HepG2 (cell line): ENCODE results near the gene DDR1. TPM values are rescaled to one million over a fixed set of nuclear protein-coding genes. Genes with fewer than 3 reads are reported as not detected.

Experiments
- CHD2 ChIP-seq: IDR thresholded peaks from 2 replicates; pipeline ENCODE4 v1.6.1; 2011; ENCODE audit warnings: low read depth, low read length, improper control_type of control experiment
- CREB3 ChIP-seq: sonication (generic); formaldehyde crosslinking; IDR thresholded peaks from 2 replicates; pipeline ENCODE4 v1.5.0; 2020; ENCODE audit warnings: missing genetic modification reagents
- EHMT2 ChIP-seq: fragments of 200-600 bp; sonication (generic); IDR thresholded peaks from 2 replicates; pipeline ENCODE4 v1.7.0; 2017; ENCODE audit warnings: antibody characterized with exemption, low read depth, low read length, borderline replicate concordance
- FOXP1 ChIP-seq, 2 experiments: fragments of 450-650 bp in 1 of 2; IDR thresholded peaks; 2 replicates each; pipeline ENCODE4 v1.6.1; 2017 to 2018; ENCODE audit warnings: antibody characterized with exemption in 1 of 2
- LCORL ChIP-seq, 2 experiments: fragments of 450-650 bp in 1 of 2; sonication (generic) in 1 of 2; formaldehyde crosslinking in 1 of 2; IDR thresholded peaks; 2 replicates each; pipeline versions ENCODE4 v1.5.0 to v1.6.1; 2017 to 2020; ENCODE audit warnings: antibody characterized with exemption in 1 of 2, missing genetic modification reagents in 1 of 2
- MAFK ChIP-seq, 2 experiments: IDR thresholded peaks in 1 of 2; conservative IDR thresholded peaks in 1 of 2; 2 replicates each; pipeline ENCODE4 v1.6.1; 2011; ENCODE audit warnings: improper control_type of control experiment in 2 of 2, low read length in 2 of 2
- NBN ChIP-seq: fragments of 450-650 bp; conservative IDR thresholded peaks from 2 replicates; pipeline ENCODE4 v1.6.1; 2017
- NFIC ChIP-seq: IDR thresholded peaks from 2 replicates; pipeline ENCODE4 v1.6.1; 2012; ENCODE audit warnings: mild to moderate bottlenecking, low read length, inconsistent platforms
- NFKB2 ChIP-seq: sonication (generic); formaldehyde crosslinking; IDR thresholded peaks from 2 replicates; pipeline ENCODE4 v1.4.0; 2020; ENCODE audit warnings: missing genetic modification reagents, borderline replicate concordance
- PAX8 ChIP-seq: sonication (generic); formaldehyde crosslinking; IDR thresholded peaks from 2 replicates; pipeline ENCODE4 v1.8.0; 2022; ENCODE audit warnings: mild to moderate bottlenecking, missing genetic modification reagents, borderline replicate concordance
- RAD21 ChIP-seq: fragments of 450-650 bp; formaldehyde crosslinking; IDR thresholded peaks from 2 replicates; pipeline ENCODE4 v1.5.0; 2020; ENCODE audit warnings: mild to moderate bottlenecking
- RBFOX2 ChIP-seq: fragments of 200-400 bp; formaldehyde crosslinking; IDR thresholded peaks from 2 replicates; pipeline ENCODE4 v1.6.1; 2017; ENCODE audit warnings: low read depth, mild to moderate bottlenecking, low read length
- SUZ12 ChIP-seq: fragments of 150-350 bp; IDR thresholded peaks from 2 replicates; pipeline ENCODE4 v1.6.1; 2014; ENCODE audit warnings: low read depth, low read length
- THRA ChIP-seq: sonication (generic); formaldehyde crosslinking; IDR thresholded peaks from 2 replicates; pipeline ENCODE4 v1.4.0; 2020; ENCODE audit warnings: missing genetic modification reagents, borderline replicate concordance
- U2AF2 ChIP-seq: fragments of 200-400 bp; formaldehyde crosslinking; IDR thresholded peaks from 2 replicates; pipeline ENCODE4 v1.6.1; 2017; ENCODE audit warnings: low read depth, mild to moderate bottlenecking, low read length
- ZBTB49 ChIP-seq: sonication (generic); formaldehyde crosslinking; IDR thresholded peaks from 2 replicates; pipeline ENCODE4 v1.4.0; 2020; ENCODE audit warnings: missing genetic modification reagents, borderline replicate concordance
- ZKSCAN8 ChIP-seq: IDR thresholded peaks from 2 replicates; pipeline ENCODE4 v1.6.1; 2016; ENCODE audit warnings: borderline replicate concordance, missing genetic modification reagents, missing compliant biosample characterization
- ZNF101 ChIP-seq: sonication (generic); formaldehyde crosslinking; IDR thresholded peaks from 2 replicates; pipeline ENCODE4 v1.4.0; 2020; ENCODE audit warnings: mild to moderate bottlenecking, low read depth, missing genetic modification reagents, borderline replicate concordance
- ZNF556 ChIP-seq: sonication (generic); formaldehyde crosslinking; IDR thresholded peaks from 2 replicates; pipeline ENCODE4 v1.4.0; 2020; ENCODE audit warnings: mild to moderate bottlenecking, missing genetic modification reagents, borderline replicate concordance
- ZNF563 ChIP-seq: sonication (generic); formaldehyde crosslinking; IDR thresholded peaks from 2 replicates; pipeline ENCODE4 v1.8.0; 2022; ENCODE audit warnings: mild to moderate bottlenecking, moderate library complexity, missing genetic modification reagents
- ZNF607 ChIP-seq: sonication (generic); formaldehyde crosslinking; IDR thresholded peaks from 2 replicates; pipeline ENCODE4 v1.5.1; 2020; ENCODE audit warnings: missing genetic modification reagents, mild to moderate bottlenecking, borderline replicate concordance
- ZNF720 ChIP-seq: sonication (generic); formaldehyde crosslinking; IDR thresholded peaks from 2 replicates; pipeline ENCODE4 v1.4.0; 2020; ENCODE audit warnings: missing genetic modification reagents
- ZSCAN5A ChIP-seq: sonication (generic); formaldehyde crosslinking; IDR thresholded peaks from 2 replicates; pipeline ENCODE4 v1.8.0; 2022; ENCODE audit warnings: mild to moderate bottlenecking, missing genetic modification reagents, borderline replicate concordance
- polyA plus RNA-seq, 8 experiments: library from polyadenylated mRNA; depleted of rRNA in 3 of 8; stranded (reverse) in 7 of 8; unstranded in 1 of 8; fragments of >200 nt; fragmentation: Illumina TruSeq in 4 of 8; extraction: Trizol in 4 of 8; gene quantifications; 2 replicates each; pipeline versions ENCODE4 v1.2.1 to v1.2.3, GENCODE V29; 2011 to 2016; ENCODE audit warnings: low read depth in 4 of 8, missing spikeins in 1 of 8, mixed read lengths in 1 of 8; ENCODE audit not compliant: insufficient read depth in 1 of 8
- total RNA-seq, 5 experiments: library from RNA; depleted of rRNA; stranded (reverse); fragments of >200 nt; fragmentation: Illumina TruSeq; extraction: Trizol; gene quantifications; 2 replicates each; pipeline ENCODE4 v1.2.3, GENCODE V29; 2016; ENCODE audit warnings: low read depth in 1 of 5

The DDR1 gene
- total and polyA plus RNA-seq, 2 of the 13 experiments (the other 11 are each of a cell fraction or from before 2014, with no cell fraction given): 16.7 to 20.2 TPM

- TF ChIP-seq LCORL (IDR thresholded peaks at IDR 0.05): no peak
- 0 out of 2 replicates have a peak, but pooled peaks have one; percentile 6 for TF ChIP-seq LCORL (CRISPR knock-in tag; IDR thresholded peaks at IDR 0.05)
- no peak for TF ChIP-seq ZKSCAN8 (CRISPR knock-in tag)
- TF ChIP-seq PAX8 (CRISPR knock-in tag): peak; percentile 56; the same call in 1 of the 2 replicates
- no peak for TF ChIP-seq ZBTB49 (CRISPR knock-in tag)
- TF ChIP-seq CHD2: no peak
- TF ChIP-seq MAFK (conservative IDR thresholded peaks at IDR 0.05 in 1 of 2, IDR thresholded peaks at IDR 0.05 in 1 of 2; ENCODE audit: low read length in 2 of 2): no peak
- TF ChIP-seq NFKB2: 0 out of 2 replicates have a peak, but pooled peaks have one; percentile 33
- no peak for TF ChIP-seq THRA
- TF ChIP-seq ZSCAN5A (CRISPR knock-in tag): 0 out of 2 replicates have a peak, but pooled peaks have one; percentile 30
- TF ChIP-seq SUZ12: no peak
- no peak for TF ChIP-seq ZNF101
- TF ChIP-seq U2AF2: no peak
- no peak for TF ChIP-seq NFIC
- TF ChIP-seq ZNF556 (CRISPR knock-in tag): peak; percentile 87; the same call in 1 of the 2 replicates
- no peak for TF ChIP-seq CREB3 (CRISPR knock-in tag)
- no peak for TF ChIP-seq RAD21
- no peak for TF ChIP-seq EHMT2
- TF ChIP-seq ZNF720 (CRISPR knock-in tag): 0 out of 2 replicates have a peak, but pooled peaks have one; percentile 11
- no peak for TF ChIP-seq NBN
- TF ChIP-seq ZNF563 (CRISPR knock-in tag): 0 out of 2 replicates have a peak, but pooled peaks have one; percentile 11
- no peak for TF ChIP-seq RBFOX2
- no peak for TF ChIP-seq FOXP1 (IDR thresholded peaks at IDR 0.05)
- no peak for TF ChIP-seq FOXP1 (CRISPR knock-in tag; IDR thresholded peaks at IDR 0.05)
- TF ChIP-seq ZNF607 (CRISPR knock-in tag): no peak
These were observed at the start of gene DDR1 (continued) for GRCh38 chr6:30883685-30884520.
